Smooth muscle cell of the brain vasculature (primary cell): Measurements from ENCODE around the gene MRPL43.

ENCODE experiments used
- DNase-seq: peaks from one replicate; pipeline ENCODE4 v3.0.0-alpha.2; 2012; ENCODE audit warnings: low read depth, low spot score

The MRPL43 gene

DNA sequence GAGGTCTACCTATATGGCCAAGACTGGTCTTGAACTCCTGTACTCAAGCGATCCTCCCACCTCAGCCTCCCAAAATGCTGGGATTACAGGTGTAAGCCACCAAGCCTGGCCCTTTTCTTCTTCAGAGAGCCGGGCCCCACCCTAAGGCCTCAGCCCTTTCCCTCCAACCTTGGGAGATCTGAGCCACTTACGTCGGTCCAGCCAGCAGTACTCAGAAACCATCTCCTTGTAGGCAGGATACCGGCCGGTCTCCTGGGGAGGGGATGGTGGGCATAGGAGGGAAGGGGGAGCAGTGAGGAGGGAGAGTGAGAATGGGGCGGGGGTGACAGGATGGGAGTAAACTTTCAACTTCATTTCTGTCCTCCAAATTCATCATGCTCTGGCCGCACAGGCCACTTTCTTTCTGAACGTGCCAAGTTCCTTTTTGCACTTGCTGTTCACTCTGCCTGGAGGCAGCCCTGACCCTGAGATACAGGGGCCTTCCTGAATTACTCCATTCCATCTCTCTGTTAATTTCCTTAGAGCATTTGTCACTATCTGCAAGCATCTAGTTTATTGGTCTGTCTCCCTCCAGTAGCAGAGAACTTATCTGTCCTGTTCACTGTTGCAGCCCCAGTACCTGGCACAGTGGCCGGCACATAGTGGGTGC, 33.3 kb upstream of the MRPL43 start:
- DNase-seq: no peak

DNA sequence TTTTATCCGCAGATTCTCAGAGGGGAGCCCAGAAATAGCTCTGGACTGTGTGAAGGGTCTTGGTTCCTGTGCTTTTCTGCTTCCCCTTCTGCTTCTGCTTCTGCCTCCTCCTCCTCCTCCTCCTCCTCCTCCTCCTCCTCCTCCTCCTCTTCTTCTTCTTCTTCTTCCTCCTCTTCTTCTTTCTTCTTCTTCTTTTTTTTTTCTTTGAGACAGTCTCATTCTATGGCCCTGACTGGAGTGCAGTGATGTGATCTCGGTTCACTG, 32.1 kb upstream of the MRPL43 start:
- DNase-seq: no peak

DNA sequence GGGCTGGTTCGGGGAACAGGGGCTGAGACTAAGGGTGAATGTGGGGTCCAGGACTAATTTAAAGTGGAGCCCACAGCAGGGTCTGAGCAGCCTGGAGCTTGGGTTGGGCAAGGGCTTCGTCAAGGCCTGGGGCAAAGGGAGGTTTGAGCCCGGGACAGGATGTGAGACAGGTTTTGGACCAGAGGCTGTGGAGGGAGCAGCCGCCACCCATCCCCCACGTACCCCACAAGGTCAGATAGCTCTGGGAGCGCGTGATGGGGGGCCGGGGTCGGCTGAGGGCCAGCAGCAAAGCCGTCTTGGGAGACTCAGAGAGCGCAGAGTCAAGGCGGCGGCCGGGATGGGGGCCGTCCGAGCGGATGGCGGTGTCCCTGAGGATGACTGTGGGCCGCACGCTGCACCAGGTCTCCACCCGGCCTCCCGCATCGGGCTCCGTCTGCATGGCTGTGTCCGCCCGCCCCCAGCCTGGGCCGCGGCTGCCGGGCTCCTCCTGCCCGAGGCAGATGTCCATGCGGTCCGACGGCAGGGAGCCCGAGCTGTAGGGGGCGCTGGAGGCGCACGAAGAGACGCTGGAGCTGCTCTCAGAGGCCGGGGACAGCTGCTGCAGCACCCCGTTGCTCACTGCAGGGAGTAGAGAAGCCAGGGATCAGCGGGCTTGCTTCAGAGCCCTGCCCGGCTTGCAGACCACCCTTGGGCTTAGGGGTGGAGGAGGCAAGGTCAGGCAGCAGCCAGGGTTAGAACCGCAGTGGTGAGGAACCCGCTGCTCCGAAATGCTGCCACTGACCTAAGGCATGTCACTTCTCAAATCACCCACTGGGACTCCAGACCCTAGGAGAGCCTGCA, 31.5 kb upstream of the MRPL43 start:
- peak; percentile 84 for DNase-seq

DNA sequence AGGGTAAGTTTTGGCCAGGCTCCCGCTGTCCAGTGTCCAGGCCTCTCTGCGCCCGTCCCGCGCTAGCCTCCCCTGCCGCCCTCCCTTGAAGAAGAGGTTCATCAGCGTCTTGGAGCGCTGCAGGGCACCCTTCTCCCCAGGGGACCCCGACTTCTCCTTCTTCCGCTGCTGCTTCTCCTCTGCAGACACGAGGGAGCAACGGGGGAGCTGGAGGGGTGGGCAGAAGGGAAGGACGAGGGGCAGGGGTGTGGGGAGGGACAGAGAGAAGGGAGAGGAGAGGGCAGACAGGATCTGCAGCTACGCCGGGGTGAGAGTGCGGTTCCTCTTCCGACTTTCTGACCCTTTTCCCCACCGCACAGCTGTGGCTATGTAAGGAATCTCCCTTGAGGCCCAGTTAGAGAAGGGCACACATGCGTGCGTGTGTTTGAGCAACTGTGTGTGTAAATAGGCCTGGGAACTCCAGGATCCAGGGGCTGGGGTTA, 30.9 kb upstream of the MRPL43 start:
- no peak for DNase-seq

DNA sequence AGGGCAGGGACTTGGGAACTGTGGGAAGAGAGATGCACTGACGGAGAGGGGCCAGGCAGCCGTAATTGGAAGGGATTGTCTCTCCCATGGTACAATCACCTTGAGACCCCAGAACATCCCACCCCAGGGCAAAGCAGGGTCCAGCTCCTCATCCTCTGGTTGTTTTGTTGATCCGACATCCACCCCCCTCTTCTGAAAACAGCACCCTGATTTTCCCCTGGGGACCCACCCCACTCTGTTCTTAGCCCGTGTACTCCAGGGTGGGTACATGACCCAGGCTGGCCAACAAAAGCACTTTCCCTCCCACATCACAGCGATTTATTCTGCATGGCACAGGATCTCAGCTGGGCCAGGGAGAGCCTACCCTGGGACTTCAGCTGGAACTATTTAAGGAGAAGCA, 29.5 kb upstream of the MRPL43 start:
- DNase-seq: no peak

DNA sequence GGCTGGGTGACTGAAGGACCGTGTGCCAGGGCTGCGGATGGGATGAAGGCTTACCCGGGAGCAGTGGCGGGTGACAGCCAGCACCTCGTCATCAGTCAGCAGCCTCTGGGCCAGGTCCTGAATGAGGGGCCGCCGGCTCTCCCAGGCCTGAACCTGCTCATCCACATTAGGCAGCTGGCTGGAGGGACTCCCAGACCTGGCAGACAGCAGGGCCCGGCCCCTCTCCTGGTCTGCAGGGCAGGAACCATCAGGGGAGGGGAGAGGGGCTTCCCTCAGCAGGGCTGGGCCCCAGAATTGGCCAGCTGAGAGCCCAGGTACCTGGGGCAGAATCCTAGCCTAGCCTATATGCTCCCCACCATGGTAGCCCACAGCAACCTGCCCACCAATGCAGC, 28.3 kb upstream of the MRPL43 start:
- DNase-seq: no peak

DNA sequence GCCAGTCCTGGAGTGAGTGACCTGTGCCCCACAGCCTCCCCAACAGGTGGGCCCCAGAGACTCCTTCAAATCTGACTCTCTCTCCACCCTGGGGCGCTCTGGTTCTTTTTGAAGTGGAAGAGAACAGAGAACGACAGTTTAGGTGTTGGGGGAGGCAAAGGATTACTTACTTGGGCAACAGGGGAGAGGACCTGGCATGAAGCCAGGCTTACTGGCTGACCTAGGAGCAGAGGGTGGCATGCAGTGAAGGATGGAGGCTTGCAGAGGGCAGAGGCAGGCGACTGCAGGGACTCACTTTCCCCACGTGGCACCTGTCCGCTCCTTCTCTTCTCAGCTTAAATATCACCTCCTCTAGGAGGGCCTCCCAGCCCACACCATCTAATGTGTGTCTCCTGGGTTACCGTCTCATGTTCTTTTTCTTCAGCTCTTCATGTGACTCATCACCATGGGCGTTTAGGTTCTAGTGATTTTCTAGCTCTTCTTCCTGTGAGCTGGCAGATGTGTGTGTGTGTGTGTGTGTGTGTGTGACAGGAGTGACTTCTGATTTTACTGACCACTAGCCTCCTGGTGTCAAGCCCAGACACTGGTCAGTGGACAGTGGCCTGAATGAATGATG, 27.8 kb upstream of the MRPL43 start:
- no peak for DNase-seq

DNA sequence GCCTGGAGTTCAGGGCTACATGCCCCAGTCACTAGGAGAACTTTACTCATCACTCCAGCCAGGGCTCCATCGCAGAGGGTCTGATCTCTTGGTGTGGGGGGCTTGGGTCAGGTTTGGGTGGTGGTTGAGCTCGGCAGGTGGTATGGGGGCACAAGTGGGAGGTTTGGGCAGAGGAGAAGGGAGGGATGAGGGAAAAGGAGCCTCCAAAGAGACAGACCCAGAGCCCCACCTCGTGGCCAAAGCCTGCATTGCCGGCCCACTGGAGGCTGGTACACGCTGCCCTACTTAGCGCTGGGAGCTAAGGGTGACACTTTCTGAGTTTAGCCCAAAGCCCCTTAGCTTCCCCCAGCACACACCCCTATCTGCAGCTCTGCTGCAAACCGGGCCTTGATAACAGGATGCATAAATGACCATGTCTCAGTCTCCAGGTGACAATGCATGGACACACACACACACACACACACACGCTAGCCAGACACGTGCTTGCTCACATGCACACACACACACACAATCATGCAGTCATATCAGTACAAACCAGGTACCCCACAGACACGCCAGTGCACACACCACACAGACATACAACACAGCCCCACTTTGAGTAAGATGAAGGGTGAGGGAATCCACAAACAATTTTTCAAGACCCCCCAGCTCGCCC, 27.1 kb upstream of the MRPL43 start:
- no peak for DNase-seq

DNA sequence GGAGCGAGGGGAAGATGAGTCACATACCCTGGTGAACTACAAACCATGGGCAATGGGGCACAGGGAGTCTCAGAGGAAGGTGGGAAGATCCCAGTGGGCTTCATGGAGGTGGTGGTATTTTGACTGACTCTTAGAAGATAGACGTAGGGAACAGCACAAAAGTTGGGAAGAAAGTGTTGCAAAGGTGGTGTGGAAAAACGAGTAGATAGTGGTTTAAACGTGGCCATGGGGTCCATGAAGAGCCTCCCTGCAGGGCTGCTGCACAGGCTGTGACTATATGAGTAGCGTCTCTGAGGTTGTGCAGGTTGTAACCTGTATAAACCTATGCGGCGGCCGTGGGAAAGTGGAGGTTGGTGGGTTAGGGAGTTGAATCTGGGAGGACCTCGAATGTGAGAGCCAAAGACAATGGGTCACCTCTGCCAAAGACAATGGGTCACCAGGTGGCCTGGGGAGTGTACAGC, 26.1 kb upstream of the MRPL43 start:
- no peak for DNase-seq

DNA sequence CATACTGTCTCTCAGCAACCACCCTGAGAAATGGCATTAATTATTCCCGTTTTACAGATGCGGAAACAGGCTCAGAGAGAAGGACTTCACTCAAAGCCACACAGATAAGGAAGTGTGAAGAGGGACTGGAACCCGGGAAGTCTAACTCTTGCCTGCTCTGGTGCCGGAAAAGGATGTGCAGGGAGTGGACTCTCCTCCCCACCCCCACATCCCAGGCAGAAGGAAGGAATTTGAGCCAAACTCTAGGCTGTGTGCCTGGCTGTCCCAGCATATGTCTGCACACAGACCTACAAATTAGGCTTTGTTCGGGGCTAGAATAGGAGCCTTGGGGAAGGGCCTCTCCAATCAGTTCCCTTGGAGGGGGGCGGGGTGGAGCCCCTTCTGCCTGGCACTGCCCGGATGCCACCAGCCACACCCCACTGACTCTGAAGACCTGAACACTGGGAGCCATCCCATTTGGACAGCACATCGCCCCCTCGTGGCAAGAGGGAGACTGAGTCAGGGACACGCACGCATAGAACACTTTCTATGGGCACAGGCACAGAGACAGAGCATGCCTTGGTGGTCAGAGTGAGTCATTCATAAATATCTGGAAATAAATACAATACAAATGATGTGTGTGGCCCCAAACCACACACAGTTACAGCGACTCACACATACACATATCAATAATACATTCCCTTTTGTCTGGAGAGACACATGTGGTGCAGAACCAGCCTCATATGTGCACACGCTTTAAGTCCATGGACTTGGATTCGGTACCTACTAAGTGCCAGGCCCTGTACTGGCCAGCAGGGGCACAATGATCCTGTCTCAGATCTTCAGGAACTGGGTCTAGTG, 25.4 kb upstream of the MRPL43 start:
- peak; percentile 80 for DNase-seq

DNA sequence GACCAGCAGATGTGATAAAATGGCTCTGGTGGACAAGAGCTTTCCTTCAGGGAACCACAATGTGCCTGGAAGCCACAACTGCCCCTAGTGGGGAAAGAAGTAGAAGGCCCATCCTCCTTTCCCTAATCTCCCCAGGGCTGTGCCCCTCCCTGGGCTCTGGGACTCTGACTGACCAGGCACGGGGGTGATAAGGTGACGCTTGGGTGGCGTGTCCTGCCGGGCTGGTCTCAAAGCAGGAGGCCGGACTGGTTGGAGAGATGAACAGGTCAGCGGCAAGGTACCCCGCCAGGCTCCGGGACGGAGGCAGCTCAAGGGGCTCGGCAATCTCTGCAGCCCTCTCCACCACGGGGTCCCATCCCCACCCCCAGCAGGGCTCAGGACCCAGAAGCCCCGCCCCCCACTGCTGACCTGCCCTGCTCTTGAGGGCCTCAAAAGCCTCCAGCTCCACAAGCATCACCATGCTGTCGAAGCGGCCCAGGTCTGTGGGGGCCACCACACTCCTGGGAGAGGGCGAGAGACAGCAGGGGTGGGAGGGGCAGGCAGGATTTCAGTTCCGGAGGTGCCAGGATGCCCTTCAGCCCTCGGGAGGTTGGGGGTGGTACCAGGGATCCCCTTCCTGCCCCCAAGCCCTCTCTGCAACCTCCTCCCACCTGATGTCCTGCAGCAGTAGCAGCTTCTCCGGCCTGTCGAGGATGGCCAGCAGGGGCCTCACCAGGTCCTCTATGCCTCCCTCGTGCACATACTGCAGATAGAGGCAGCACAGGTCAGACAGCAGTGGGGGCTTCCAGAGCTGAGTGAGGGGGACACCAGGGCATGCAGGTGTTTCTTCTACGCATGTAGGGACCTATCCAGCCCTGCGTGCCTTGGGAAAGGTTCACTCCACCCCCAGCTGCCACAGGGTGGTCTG, 24.5 kb upstream of the MRPL43 start:
- no peak for DNase-seq

DNA sequence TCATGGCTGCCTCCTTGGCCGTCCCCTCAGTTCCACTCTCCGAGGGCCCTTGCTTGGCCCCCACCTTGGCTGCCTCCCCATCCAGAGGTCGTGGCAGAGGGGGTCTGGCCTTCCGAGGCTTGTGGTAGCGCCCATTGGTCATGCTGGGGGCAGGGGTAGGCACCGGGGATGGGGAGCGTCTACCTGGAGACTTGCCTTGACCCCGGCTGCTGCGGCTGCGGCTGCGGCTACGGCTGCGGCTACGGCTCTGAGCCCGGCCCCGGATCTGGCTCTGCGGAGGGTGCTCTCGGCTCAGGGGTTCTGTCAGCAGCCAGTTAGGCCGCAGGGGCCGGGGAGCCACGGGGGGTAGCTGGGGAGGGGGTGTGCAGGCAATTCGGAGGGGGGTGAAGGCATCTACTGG, 23.0 kb upstream of the MRPL43 start:
- no peak for DNase-seq

DNA sequence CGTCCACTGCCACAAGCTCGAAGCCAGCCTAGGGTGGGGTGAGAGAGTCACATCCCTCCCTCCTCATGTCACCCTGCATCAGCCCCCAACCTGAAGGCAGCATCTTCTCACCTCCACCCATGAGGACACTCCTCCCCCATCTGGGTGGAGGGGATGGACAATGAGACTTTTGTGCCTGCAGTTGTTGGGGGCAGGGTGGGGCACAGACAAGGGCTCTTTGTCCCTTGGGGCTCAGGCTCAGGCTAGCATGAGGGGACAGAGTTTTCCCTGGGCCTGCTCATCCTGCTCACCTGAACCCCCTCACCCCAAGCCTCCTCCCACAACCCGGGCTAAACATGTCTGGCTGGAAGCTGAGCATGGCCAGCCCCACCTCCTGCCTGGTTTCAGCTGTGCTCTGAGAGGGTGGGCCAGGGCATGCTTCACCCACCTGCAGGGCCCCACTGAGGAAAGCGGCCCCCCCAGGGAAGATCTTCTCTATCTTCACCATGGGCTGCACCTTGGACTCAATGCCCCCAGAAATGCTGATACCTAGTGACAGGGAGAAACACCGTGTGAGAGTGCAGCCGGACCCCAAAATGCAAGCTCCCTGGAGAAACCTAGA, 21.6 kb upstream of the MRPL43 start:
- no peak for DNase-seq

DNA sequence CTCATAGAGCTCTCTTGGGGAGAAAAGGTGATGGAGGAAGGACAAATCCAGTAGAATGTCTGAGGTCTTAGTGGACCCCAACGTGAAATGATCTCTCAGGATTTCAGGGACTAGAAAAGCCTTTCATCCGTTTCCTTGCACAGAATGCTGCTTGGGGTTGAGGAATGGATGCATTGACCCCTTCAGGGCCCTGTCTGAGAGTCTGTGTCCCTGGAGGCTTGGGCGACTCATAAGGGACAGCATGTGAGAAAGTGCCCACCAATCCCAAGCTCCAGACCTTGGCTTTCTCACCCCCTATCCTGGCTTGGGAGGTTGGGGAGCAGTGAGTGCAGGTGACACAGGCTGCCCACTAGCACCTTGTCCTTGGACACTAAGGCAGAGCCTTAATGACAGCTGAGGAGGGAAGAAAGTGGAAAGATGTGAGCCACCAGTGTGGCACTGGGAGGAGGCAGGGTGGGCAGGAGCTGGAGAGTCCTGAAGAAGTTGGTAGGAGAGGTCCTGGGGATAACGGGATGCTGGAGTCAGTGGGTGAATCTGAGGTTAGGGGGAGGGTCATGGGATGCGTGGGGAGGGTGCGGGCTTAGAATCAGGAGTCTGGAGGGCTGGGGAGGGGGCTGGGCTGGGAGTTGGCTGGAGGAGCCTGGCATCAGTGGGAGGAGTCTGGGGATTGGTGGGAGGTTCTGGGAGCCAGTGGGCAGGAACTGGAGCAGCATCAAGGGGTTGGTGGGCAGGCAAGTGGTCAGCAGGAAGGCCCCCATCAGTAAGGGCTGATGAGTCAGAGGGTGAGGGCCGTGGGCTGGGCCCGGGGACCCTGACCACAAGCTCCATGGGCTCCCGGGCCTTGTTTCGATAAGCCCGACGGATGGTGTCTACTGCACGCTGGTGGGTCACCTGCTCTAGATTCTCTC, 20.9 kb upstream of the MRPL43 start:
- no peak for DNase-seq

DNA sequence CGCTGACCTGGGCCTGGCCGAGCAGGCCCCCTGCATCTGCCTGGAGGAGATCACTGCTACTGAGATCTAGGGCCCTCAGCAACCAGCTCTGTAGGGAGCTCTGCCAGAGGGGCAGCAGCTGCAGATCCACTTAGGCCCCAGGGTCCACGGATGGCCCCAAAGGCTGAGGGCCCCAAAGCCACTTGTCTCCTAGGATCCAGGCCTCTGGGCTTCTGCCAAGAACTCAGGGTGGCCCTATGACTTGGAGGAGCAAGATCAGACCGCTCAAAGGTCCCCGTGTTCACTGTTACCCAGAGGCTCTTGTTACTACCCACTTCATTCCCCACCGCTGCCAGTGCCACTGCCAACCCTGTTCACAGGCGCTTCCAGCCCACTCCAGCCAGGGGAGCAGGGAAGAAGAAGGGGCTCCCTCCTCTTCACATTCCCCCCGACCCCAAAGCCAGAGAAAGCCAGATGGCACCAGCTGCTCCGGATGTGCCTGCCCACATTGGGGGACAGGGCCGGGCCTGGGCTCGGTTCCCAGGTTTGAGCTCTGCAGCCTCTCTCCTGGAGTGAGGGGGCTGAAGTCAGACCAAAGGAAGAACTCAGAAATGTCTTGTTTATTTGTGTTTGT, 19.9 kb upstream of the MRPL43 start:
- no peak for DNase-seq

DNA sequence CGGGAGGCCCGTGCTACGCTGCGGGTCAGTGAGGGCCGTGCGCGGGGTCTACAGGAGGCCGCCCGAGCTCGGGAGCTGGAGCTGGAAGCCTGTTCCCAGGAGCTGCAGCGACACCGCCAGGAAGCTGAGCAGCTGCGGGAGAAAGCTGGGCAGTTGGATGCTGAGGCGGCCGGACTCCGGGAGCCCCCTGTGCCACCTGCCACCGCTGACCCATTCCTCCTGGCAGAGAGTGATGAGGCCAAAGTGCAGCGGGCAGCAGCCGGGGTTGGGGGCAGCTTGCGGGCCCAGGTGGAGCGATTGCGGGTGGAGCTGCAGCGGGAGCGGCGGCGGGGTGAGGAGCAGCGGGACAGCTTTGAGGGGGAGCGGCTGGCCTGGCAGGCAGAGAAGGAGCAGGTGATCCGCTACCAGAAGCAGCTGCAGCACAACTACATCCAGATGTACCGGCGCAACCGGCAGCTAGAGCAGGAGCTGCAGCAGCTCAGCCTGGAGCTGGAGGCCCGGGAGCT, 19.3 kb upstream of the MRPL43 start:
- DNase-seq: no peak

DNA sequence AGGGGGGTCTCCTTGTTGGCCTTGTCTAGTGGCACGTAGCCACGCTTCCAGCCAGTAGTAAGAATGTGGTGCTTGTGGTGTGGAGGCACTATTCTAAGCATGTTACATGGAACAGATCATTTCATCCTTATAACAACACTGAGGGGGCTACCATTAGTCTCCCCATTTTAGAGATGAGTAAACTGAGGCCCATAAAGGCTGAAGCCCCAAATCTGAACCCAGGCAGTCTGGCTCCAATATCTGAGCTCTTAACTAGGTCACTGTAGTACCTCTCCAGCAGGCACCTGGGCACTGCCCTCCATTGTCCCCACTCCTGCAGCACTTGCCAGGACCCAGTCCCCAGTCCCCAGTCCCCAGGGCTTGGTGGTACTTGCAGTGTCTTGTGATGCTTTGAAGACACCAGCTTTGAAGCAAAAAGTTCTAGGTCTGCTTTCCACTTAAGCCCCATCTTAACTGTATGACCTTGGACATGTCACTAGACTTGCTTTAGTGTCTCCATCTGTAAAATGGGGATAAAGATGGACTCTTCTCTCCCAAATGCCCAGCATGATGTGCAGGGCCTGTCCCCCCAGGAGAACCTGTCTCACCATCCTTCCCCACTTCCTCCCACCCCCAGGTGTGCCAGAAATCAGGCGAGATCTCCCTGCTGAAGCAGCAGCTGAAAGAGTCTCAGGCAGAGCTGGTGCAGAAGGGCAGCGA, 18.7 kb upstream of the MRPL43 start:
- DNase-seq: no peak

DNA sequence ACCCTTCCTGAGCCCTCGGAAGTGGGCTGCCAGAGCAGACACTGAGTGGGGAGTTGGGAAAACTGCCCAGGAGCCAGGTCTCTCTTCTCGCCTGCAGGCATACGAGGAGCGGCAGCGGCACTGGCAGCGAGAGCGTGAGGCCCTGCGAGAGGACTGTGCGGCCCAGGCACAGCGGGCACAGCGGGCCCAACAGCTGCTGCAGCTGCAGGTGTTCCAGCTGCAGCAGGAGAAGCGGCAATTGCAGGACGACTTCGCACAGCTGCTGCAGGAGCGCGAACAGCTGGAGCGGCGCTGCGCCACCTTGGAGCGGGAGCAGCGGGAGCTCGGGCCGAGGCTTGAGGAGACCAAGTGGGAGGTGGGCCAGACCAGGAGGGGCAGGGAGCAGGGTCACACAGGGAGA, 18.1 kb upstream of the MRPL43 start:
- no peak for DNase-seq
